ENCODE results near the gene TEX48.
A peak's percentile ranks its signal among the peaks of the same experiment; 100 is the strongest.

Gene TEX48

DNA sequence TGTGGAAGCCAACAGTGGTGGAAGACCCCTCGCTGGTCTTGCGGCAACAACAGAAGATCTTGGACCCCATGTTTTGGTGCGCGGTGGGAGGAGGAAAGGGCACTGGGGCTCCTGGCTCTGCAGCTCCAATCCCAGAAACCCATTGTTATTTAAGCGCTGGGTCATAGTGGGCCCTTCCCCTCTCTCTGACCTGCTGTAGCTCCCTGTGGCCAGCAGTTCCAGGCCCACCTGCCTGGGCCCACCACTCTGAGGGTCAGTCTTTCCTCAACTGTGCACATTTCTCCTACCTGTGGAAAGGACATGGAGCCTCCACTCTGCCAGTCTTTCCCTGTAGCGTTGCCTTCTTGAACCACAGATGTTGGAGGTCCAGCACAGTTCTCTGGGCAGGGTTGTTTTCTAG, 24.3 kb downstream of the TEX48 start, which contains the start of gene TEX53:
Gene TEX53 (minus strand): TSS at position 101 of the 400 bp plus-strand sequence. CDS start 31 bp downstream, at position 70.
- DNase-seq (ENCODE audit: low read depth), result no peak
- TF ChIP-seq, protein P1, sequence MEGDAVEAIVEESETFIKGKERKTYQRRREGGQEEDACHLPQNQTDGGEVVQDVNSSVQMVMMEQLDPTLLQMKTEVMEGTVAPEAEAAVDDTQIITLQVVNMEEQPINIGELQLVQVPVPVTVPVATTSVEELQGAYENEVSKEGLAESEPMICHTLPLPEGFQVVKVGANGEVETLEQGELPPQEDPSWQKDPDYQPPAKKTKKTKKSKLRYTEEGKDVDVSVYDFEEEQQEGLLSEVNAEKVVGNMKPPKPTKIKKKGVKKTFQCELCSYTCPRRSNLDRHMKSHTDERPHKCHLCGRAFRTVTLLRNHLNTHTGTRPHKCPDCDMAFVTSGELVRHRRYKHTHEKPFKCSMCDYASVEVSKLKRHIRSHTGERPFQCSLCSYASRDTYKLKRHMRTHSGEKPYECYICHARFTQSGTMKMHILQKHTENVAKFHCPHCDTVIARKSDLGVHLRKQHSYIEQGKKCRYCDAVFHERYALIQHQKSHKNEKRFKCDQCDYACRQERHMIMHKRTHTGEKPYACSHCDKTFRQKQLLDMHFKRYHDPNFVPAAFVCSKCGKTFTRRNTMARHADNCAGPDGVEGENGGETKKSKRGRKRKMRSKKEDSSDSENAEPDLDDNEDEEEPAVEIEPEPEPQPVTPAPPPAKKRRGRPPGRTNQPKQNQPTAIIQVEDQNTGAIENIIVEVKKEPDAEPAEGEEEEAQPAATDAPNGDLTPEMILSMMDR (IDR thresholded peaks at IDR 0.05; ENCODE audit: low read depth, low read length), result no peak
- TF ChIP-seq MYC (IDR thresholded peaks at IDR 0.05; ENCODE audit: low read depth, low read length), result no peak
- TF ChIP-seq, protein P2, sequence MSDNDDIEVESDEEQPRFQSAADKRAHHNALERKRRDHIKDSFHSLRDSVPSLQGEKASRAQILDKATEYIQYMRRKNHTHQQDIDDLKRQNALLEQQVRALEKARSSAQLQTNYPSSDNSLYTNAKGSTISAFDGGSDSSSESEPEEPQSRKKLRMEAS (IDR thresholded peaks at IDR 0.05; ENCODE audit: low read depth, low read length), result no peak
- no peak for TF ChIP-seq POLR2A (IDR thresholded peaks at IDR 0.05; ENCODE audit: extremely low read depth, insufficient read length)
- no peak within 1 kb of the TSS for H3K4me3 ChIP-seq (ENCODE audit: low read depth, low read length)

DNA sequence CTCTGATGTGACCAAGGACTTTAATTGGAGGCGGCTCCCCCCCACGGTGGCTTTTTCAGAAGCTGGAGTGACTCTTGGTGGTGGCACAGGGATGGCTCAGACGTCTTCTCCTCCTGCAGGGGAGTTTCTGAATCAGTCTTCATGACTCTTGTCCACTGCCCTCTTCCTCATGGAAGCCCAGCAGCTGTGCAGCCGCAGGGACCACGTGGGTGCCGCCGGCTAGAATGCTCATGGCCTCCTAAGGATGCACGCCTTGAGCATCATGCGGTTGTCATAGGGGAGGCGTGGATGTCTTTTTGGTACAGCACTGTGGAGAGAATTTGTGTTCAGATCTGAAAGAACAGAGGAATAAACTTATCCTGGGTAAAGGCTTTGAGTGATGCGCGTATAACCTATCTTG, 25.7 kb downstream of the TEX48 start:
- TF ChIP-seq, protein P2 (IDR thresholded peaks at IDR 0.05; ENCODE audit: low read depth, low read length), result no peak
- TF ChIP-seq, protein P1 (IDR thresholded peaks at IDR 0.05; ENCODE audit: low read depth, low read length), result no peak
- TF ChIP-seq POLR2A (IDR thresholded peaks at IDR 0.05; ENCODE audit: extremely low read depth, insufficient read length), result no peak
- no peak for TF ChIP-seq MYC (IDR thresholded peaks at IDR 0.05; ENCODE audit: low read depth, low read length)
- H3K4me3 ChIP-seq (ENCODE audit: low read depth, low read length), result no peak overlapping the region
- DNase-seq (ENCODE audit: low read depth), result no peak

DNA sequence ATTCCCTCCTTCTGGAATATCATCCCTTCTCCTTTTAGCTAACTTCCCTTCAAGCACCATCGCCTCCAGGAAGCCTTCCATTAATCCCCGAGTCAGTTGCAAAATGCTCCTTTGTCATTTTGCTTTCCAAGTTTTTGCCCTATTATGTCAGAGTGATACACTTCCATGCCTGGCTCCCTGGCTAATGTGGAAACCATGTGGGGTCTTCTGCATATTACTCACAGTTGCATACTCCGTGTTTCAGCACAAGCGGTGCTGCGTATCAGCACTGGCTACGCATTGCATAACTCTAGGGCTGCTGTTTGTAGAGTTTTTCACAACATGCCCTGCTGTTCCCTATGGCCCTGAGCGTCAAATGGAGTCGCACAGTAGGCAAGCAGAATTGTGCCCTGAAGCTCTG, 26.3 kb downstream of the TEX48 start:
- peak; percentile 56 for DNase-seq (ENCODE audit: low read depth)
- no peak for TF ChIP-seq POLR2A (IDR thresholded peaks at IDR 0.05; ENCODE audit: extremely low read depth, insufficient read length)
- TF ChIP-seq MYC (IDR thresholded peaks at IDR 0.05; ENCODE audit: low read depth, low read length), result no peak
- TF ChIP-seq, protein P2 (IDR thresholded peaks at IDR 0.05; ENCODE audit: low read depth, low read length), result no peak
- TF ChIP-seq, protein P1 (IDR thresholded peaks at IDR 0.05; ENCODE audit: low read depth, low read length), result no peak
- H3K4me3 ChIP-seq (ENCODE audit: low read depth, low read length), result no peak overlapping the region

DNA sequence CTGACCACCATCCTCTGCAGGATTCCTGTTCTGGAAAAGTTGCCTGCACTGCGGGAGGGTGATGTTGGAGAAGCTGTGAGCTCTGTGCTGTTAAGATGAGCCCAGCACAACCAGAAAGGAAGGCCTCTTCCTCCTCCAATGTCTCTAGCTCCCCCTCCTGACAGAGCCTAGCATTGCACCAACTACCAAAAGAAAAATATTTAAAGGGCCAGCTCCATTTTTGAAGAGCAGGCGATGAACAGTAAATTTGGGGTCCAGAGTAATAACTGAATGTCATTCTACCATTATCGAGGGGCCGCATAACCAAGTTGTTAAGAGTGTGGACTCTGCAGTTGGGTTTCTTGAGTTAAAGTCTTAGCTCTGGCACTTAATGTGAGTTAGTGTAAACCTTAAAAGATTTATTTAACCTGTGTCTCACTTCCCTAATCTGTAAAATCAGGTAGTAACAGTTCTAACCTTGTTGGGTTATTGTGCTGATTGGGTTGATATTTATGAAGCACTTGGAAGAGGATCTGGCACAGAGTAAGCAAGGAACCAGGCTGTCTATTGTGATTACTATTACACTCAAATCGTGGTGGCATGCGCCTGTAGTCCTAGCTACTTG, 28.3 kb downstream of the TEX48 start:
- no peak overlapping the region for H3K4me3 ChIP-seq (ENCODE audit: low read depth, low read length)
- TF ChIP-seq POLR2A (IDR thresholded peaks at IDR 0.05; ENCODE audit: extremely low read depth, insufficient read length) (no peak), MYC (IDR thresholded peaks at IDR 0.05; ENCODE audit: low read depth, low read length) (peak; percentile 40; the same call in 1 of the 2 replicates)
- TF ChIP-seq, protein P1 (IDR thresholded peaks at IDR 0.05; ENCODE audit: low read depth, low read length), result peak; percentile 85
- DNase-seq (ENCODE audit: low read depth), result peak; percentile 77

DNA sequence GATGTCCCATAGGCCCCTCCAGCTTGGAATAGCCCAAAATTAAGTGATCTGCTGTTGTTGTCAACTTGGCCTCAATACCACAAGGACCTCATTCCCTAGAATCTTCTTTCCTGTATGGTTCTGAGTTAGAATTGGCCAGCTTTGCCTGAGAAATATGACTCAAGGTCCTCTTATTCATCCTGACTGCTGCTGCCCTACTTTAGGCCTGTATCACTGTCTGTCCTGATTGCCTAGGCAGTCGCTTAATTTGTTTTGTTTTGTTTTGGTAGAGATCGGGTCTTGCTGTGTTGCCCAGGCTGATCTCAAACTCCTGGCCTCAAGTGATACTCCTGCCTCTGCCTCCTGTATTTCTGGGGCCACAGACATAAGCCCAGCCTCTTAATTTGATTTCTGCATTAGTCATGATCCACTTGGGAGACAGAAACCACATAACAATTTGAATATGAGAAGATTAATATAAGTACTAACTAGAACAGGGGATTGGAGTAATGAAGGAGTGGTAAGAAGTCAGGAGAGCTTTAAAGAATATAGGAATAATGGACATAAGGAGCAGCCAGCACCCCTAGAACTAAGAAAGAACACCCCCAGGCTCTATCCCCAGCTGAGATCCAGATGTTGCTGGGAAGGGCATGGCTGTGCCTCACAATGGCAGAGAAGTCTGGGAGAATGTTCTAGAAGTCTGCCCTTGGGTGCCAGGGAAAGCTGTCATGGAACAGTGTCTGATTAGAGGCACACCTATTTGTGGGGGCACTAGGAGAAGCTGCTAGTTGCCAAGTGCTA, 29.0 kb downstream of the TEX48 start:
- TF ChIP-seq POLR2A (IDR thresholded peaks at IDR 0.05; ENCODE audit: extremely low read depth, insufficient read length), result no peak
- TF ChIP-seq, protein P2 (IDR thresholded peaks at IDR 0.05; ENCODE audit: low read depth, low read length), result no peak
- TF ChIP-seq, protein P1 (IDR thresholded peaks at IDR 0.05; ENCODE audit: low read depth, low read length), result no peak
- no peak for TF ChIP-seq MYC (IDR thresholded peaks at IDR 0.05; ENCODE audit: low read depth, low read length)
- H3K4me3 ChIP-seq (ENCODE audit: low read depth, low read length), result no peak overlapping the region
- no peak for DNase-seq (ENCODE audit: low read depth)

Measured in NB4 (cell line).